OCI-M1 (cell line): ENCODE results near the gene MISP3.

Experiments used
- DNase-seq: peaks from one replicate; lab custom pipeline; 2025; lab: John Stamatoyannopoulos, UW

The MISP3 gene

DNA sequence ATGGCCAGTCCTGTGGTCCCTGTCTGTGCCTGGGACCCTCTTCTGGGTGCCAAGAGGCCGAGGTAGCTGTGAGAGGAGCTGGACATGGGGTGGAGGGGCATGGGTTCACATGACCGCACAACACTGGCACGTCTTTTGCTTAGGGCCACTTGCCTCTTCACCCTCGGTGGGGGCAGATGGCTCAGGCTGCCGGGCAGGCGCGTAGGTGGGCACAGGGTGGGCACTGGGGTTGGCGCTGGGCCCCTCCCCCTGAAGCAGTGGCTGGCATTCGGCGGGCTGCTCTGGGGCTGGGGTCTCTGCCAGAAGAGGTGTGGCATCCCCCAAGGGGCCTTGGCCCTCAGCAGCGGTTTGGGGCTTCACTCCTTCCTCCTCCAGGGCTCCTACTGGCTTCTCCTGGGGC, 19.1 kb upstream of the MISP3 start:
- DNase-seq, result no peak

DNA sequence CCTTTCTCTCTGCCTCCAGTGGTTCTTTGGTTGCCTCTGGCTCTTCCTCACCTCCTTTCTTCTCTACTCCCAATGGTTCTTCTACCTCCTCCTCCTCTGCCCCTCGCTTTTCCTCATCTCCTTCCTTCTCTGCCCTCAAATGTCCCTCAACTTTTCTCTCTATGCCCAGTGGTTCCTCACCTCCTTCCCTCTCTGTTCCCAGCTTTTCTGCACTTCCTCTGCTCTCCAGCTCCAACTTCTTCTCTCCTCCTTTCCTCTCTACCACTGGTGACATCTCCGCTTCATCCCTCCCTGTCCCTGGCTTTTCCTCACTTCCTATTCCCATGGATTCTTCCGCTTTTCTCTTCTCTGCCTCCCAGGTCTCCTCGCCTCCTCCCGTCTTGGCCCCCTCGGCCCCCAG, 18.5 kb upstream of the MISP3 start:
- no peak for DNase-seq

DNA sequence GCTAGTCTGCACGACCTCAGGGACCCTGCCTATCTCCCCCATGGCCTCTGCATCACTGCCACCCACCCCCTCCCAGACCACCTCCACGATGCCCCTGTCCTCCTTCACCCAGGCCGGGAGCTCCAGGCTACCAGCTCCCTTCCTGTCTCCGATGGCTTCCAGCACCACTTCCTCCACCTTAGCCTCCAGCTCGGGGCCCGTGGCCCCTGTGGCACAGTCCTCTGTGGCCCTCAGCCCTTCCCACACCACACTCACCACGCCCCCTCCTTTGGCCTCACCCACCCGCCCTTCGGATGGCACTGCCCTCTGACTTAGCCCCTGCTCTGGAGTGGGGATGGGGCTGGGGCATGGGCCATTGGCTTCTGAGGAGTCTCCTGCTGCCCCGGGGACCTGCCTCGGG, 17.9 kb upstream of the MISP3 start:
- DNase-seq, result no peak

DNA sequence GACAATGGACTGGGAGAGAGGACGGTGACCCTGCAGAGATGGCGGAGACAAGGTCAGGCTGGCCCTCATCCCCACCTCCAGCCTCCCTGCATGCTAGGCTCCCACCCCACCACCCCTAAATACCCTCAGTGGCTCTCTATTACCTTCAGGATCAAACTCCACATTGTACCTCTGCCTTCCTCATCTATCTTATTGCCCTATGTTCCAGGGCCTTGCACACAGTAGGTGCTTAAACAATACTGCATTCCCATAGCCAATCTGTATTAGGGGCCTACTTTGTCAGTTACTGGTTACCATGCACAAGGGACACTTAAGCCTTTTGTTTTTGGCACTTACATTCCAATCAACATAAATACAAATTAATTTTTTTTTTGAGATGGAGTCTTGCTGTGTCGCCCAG, 17.2 kb upstream of the MISP3 start:
- no peak for DNase-seq

DNA sequence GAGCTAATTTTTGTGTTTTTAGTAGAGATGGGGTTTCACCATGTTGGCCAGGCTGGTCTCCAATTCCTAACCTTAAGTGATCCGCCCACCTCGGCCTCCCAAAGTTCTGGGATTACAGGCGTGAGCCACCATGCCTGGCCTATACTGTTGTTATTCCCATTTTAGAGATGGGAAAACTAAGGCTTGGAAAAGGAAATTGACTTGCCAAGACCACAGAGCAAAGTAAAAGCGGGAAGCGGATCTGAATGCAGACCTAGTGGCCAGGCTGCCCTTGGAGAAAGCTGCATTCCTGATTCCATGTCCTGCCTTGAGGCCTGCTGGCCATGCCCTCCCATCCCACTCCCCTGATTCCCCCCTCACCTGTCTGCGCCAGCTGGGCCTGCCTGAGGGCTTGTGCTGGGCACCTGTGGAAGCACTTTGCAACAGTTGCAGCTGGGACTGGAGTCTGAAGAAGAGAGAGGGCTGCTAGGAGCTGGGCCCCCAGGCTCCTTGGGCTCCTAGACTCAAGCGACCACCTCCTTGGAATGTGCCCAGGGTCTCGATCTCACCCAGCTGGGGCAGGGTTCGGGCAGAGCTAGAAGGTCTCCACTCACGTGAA, 16.4 kb upstream of the MISP3 start:
- DNase-seq, result no peak

DNA sequence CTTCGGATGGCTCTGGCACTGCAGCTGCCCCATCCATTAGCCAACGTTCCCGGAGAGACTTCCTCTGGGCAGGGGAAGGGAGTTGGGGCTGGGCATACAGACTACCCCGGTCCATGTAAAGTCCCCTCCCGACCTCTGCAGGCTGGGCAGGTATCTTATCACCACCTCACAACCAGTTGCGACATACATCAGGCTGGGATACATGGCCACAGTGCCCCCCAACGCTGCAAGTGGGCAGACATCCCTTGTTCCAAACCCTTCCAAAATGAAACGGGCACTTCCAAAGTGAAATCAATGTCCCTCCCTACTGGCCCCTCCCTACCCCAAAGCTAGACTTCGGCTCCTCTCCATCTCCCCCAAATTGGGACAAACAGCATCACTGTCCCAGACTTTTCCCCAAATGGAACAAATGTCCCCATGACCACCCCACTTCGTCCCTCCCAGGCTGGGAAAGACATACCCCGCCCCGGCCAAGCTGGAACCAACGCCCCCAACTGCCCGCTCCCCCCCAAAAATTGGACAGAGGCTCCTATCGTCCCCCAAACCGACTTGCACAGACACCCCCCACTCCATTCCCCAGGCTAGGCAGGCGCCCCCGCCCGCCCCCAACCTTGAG, 15.7 kb upstream of the MISP3 start:
- DNase-seq, result peak; percentile 61

DNA sequence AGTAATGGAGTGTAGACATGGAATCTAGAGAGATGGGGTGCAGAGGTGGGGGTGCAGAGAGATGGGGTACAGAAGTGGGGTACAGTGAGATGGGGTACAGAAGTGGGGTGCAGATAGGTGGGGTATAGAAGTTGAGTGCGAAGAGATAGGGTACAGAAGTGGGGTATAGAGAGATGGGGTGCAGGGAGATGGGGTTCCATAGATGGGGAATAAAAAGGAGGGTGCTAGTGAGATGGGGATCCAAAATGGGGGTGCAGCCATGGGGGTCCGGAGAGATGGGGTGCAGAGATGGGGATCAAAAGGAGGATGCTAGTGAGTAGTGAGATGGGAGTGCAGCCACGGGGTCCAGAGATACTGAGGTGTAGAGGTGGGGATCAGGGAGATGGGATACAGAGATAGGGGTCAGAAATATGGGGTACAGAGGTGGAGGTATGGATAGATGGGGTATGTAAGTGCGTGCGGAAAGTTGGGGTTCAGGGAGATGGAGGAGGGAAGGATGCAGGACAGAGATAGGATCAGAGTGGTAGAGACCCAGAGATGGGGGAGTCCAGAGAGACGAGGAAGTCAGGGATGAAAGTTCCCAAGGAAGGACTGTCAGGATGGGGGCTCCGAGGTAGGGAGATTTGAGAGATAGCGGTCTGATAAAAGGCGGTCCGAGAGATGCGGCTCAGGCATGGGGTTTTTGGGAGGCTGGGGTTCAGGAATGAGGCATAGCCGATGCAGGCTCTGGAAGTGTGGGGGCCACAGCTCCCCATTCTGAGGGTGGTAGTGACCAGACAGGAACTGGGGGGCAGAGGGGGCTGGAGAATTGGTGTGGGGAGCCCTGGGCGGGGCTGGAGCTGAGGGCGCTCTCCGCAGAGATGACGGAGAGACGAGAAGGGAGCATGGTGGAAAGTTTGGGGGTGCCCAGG, 14.1 kb upstream of the MISP3 start:
- DNase-seq, result no peak

DNA sequence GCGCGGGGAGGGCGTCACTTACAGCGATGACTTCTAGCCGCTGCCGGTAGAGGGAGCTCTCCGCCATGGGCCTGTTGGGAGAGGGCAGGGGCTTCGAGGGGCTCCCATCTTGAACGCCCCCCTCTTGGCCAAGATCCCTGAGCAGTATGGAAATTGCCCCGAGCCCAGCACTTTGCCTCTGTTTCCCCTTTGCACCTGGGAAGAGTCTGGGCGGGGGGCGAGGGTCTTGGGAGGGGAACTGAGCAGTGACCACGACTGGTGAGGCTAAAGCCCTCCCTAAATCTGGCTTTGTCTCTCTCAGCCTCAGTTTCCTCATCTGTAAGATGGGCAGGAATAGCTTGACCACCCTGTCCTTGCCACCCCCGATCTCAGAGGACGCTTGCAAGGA, 13.5 kb upstream of the MISP3 start:
- DNase-seq, result peak; percentile 78

DNA sequence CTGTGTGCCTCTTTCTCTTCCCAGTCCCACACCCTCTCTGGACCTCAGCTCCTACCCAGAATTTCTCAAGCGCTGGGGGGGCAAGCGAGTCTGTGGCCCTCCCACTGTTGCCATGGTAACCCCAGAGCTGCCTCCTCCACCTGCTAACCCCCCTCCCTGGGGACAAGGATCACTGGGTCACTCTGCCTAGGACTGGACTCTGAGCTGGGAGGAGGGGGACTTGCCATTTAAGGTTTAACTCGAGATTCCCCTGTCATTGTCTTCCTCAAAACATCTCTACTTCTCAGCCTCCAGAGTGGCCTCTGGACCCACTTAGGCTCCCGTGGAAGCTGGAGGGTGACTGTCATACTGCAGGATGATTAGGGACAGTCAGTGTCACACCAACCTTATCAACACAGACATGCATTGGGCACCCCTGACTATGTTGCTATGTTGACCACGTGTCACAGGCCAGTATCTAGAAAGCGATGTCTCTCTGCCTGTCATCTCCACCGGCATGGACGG, 12.9 kb upstream of the MISP3 start:
- peak; percentile 80 for DNase-seq

DNA sequence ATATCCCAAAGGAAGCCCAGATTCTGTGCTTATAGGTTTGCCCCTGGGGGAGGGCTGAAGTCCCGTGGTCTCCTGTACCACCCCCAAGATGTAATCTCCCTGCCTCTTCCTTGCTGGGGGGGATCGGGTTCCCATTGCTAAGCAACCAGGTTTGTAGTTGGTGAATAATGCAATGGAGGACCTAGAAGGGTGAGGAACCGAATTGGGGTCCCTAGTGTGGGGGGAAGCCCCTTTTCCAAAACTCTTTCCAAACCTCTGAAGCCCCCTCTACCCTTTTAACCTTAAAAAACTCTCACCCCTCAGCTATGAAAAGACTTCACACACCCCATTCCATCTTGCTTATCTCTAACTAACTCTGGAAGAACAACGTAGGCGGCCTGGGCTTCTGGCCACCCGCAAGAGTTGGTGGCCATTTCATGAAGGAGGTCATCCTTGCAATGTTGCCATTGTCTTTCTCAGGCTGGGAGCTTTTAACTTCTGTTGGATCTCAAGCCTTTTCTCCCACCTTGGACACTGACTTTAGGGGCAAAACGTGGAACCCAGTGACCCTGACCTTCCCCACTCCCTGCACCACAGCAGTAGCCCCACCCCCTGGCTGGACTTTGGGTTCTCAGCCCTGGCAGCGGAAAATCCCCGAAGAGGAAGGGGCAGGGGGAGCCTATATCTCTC, 11.4 kb upstream of the MISP3 start:
- peak; percentile 66 for DNase-seq

DNA sequence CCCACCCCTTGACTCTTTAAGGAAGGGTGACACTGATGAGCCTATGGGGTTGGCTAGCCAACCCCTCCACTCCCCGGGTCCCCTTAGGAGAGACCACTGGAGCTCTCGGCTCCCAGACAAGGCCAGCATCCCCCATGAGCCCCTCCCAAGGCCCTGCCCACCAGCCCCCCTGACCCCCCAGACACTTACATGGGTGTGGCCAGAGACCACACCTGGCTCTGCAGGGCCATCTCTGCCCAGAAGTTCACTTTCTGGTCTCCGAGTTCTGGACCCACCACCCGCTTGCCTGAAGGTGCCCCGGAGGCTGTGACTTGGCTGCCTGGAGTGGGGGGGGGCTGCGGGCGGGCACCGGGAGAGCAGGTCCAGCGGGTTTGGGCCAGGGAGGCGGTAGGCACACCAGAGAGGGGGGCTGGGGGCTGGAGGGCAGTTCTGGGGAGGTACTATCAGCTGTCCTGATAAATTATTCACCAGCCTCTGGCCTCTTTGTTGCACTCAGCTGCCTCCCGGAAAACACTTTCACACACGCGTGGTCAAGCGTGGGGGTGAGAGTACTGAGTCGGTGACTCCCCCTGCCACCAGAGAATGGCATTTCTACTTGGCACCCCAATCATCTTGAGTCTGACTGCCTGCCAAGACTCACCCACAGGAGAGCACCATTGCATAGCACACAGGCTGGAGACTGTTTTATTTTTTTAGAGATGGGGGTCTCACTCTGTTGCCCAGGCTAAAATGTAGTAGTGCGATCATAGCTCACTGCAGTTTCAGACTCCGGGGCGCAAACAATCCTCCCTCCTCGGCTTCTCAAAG, 10.6 kb upstream of the MISP3 start, which contains the start of gene PALM3:
Gene PALM3, minus strand, starts transcription at position 326 of the 807 bp plus-strand sequence. Its CDS starts 96 bp downstream, at position 230.
- DNase-seq, result no peak

DNA sequence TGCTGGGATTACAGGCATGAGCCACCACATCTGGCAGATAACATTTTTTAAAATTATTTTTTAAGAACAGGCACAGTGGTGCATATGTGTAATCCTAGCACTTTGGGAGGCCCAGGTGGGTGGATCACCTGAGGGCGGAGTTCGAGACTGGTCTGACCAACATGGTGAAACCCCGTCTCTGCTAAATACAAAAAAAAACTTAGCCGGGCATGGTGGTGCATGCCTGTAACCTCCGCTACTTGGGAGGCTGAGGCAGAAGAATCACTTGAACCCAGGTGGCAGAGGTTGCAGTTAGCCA, 10.1 kb upstream of the MISP3 start:
- no peak for DNase-seq

DNA sequence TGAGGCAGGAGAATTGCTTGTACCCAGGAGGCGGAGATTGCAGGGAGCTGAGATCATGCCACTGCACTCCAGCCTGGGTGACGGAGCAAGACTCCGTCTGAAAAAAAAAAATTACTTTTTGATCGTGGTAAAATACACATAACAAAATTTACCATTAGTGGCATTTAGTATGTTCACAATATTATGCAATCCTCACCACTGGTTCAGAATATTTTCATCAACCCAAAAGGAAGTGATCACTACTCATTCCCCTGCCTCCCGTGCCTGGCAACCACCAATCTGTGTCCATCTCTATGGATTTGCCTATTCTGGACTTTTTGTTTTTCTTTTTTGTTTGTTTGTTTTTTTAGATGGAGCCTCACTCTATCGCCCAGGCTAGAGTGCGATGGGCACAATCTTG, 9.5 kb upstream of the MISP3 start:
- no peak for DNase-seq

DNA sequence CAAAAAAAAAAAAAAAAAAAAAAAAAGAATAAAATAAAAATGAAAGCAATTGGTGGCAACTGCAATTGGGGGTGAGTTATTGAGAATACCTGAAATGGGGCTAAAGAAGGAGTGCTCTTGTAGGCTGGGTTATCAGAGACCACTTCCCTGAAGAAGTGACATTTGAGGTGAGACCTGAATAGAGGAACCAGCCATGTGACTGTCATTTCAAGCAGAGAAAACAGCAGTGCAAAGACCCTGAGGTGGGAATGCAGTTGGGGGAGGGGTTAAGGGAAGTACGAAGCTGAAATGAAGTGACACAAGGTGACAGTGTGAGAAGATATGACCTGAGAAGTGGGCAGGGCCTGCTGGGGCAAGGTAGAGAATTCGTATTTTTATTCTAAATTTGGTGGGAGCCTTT, 6.5 kb upstream of the MISP3 start:
- no peak for DNase-seq

DNA sequence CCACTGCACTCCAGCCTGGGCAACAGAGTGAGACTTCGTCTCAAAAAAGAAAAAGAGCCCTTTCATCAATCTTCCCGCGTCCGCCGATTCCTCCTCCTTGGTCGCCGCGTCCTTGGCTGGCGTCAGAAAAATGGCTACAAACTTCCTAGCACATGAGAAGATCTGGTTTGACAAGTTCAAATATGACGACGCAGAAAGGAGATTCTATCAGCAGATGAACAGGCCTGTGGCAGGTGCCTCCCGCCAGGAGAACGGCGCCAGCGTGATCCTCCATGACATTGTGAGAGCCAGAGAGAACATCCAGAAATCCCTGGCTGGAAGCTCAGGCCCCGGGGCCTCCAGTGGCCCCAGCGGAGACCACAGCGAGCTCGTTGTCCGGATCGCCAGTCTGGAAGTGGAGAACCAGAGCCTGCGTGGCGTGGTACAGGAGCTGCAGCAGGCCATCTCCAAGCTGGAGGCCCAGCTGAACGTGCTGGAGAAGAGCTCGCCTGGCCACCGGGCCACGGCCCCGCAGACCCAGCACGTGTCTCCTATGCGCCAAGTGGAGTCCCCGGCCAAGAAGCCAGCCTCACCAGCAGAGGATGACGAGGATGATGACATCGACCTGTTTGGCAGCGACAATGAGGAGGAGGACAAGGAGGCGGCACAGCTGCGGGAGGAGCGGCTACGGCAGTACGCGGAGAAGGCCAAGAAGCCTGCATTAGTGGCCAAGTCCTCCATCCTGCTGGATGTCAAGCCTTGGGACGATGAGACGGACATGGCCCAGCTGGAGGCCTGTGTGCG, 2.1 kb upstream of the MISP3 start:
- no peak for DNase-seq

DNA sequence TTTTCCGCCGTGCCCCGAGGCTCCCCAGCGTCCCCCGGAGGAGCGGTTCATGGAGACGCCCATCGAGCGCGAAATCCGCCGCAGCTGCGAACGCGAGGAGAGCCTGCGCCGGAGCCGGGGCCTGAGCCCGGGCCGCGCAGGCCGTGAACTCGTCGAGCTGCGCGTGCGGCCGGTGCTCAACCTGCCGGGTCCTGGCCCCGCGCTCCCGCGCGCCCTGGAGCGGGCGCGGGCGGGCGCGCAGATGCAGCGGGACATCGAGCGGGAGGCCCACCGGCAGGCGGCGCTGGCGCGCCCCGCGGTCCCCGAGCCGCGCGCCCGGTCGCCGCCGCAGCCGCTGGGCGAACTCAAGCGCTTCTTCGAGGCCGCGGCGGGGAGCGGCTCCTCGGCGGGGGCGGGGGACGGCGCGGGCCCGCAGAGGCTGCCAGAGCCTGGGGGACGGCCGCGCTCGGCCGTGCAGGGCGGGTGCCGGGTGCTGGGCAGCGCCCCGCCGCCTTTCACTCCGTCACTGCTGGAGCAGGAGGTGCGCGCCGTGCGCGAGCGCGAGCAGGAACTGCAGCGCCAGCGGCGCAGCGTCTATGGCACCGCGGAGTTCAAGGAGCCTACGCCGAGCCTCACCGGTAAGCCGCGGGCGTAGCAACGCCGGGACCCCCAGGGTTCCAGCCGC, 807 bp downstream of the MISP3 start:
- peak; percentile 99 for DNase-seq

DNA sequence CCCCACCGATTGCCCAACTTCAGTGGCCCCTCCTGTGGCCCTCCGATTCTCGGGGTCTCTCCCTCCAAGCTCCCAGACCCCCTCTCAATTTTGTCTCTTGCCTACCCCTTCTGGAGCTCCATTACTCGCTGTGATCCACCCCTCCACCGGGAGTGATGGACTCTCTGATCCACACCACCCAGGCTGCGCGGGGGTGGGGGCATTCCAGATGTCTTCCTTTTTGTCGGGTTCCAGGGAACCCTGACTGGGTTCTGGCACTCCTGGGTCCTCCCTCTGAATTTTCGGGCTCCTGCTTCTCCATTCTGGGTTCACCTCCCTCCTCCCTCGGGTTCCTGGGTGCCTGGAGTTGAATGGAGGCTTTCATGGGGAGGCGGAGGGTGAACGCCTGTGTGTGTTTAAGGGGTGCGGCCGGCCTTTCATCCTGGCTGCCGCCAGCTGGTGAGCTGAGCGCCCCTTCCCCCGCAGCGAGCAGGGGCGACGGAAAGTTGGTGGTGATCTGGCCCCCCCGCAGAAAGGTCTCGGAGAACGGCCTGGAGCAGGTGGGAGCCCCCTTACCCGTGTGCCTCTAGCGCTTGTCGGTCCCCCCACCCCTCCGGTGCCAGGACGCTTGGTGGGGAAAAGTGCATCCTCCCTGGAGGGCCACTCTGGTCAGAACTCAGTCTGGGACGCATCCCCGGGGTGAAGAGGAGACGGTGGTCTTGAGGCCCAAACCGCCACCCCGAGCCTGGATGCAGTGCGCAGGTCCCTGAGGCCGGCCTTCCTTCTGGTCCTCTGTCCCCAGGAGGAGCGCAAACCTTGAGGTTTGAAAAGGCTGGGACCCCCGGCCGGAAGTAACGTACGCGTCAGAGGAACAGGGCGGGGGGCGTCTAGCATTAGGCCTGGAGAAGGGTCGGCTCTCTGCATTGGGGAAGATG, 1.6 kb downstream of the MISP3 start:
- no peak for DNase-seq

DNA sequence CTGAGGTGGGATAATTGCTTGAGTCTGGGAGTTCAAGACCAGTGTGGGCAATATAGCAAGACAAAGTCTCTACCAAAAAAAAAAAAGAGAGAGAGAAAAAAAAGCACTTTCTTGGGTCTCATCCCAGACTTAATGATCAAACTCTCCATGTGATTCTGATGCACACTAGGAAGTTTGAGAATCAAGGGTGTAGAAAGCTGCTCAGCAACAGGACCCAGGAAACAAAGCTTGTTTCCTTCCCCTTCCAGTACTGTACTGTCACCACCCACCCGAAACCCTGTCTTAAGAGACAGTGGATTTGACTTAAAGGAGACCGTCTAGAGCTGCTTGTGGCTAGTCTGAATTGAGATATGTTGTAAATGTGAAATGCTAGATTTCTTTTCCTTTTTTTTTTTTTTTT, 5.8 kb downstream of the MISP3 start:
- no peak for DNase-seq
